NCI-H2196 treated with DMSO at 0.1 percent for 48 hours (cell line): ENCODE data around the gene MTMR8.
"Not testable (repeated sequence)": the region's sequence is repeated elsewhere in the genome, so short reads cannot be mapped to it uniquely, and the experiment has no call there.

Experiments used
- DNase-seq: peaks from one replicate; lab custom pipeline; 2025; ENCODE audit not compliant: unreplicated experiment; lab: John Stamatoyannopoulos, UW

The MTMR8 gene

DNA sequence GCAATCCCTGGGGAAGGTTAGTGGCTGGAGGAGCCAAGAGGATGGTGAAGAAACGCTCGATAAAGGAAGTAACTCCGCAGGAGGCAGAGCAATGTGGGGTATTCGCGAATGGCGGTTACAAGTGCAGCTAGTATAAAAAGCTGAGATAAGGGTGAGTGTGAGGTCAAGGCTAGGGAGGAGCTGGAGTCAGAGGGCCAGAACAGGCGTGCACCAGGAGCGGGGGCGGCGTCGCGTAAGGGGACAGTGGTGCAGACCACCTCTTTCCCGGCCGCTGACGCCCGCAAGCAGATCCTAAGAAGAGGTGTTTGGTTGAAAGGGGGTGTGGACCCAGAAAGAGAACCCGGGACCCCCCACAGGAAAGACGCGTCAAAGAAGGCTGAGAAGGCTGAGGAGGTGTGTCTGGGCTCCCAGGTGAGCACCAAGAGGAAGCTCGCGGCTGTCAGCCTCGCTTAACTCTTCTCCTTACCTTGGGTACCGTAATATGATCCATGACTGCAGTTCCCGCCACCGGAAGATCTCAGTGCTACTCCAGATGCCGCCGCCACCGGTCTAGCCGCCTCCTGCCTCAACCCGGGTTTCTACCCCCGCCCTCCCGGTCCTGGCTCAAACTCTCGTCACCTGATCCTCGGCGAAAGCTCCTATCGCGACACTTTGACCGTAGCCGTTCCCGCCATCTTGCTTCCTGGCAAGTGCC lies at the start of gene MTMR8:
MTMR8 (minus strand) TSS at position 579 of the 694 bp plus-strand sequence; CDS start at position 490, 89 bp downstream.
- peak; percentile 37 for DNase-seq

DNA sequence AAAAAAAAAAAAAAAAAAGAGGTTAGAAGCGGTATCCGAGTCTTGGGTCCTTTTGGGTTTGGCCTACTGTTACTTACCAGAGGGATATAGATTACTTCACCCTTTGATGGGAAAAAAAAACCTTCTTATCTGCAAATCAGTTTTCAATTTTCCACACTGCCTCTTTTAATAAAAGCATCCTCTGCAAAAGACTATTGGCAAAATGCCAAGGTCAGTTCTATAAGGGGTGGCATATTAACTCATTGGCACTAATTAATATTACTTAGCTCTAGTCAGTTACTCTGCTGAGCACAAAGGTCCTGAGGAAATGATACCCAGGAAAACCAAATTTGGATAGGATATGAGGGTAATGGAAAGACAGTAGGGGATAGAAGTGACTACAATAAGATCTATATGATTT lies 44.3 kb upstream of the MTMR8 start:
- DNase-seq: no peak

DNA sequence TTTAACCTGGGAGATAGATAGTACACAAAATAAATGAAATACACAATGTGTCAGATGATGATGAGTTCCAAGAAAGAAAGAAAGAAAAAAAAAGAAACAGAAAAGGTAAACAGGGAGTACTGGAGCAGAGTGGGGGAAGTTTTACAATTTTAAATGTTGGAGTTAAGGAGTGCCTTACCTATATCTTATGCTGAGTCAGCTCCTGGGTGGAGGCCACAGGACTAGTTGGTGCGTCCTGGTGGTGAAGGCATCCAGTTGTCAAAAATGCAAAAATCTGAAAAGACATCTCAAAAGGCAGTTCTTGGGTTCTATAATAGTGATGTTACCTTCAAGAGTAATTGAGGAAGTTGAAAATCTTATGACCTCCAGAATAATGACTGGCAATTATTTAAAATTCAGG lies 42.4 kb upstream of the MTMR8 start:
- DNase-seq: no peak

DNA sequence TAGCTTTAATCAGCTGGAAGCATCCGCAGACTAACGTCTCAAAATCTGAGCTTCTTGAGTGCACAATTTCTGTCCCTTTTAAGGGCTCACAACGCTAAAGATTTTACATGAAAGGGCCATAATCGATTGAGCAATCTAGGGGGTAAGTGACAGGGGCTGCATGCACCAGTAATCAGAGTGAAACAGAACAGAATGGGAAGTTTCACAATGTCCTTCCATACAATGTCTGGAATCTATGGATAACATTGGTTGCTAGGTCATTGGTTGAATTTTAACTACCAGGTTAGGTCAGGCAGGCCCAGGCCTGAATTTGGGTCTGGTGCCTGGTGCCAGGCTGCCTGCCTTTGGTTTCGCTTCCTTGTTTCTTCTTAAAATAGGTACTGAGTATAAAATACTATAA lies 42.0 kb upstream of the MTMR8 start:
- DNase-seq: no peak

DNA sequence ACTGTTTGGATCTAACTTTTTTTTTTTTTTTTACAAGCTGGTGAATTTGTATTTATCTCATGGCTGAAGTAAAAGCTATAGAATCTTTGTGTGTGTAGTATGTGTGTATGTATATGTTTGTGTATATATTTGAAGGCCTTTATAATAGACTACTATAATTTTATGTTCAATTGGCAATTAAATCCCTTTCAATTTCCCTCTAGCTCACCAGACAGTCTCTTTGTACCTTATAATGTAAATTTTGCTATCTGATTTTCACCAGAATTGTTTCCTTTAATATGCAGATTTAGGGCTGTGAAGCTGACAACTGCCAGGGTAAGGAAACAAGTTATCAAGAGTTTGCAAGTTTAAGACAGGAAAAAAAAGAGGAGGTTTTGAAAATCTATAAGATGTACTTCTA lies 33.1 kb upstream of the MTMR8 start:
- DNase-seq: no peak

DNA sequence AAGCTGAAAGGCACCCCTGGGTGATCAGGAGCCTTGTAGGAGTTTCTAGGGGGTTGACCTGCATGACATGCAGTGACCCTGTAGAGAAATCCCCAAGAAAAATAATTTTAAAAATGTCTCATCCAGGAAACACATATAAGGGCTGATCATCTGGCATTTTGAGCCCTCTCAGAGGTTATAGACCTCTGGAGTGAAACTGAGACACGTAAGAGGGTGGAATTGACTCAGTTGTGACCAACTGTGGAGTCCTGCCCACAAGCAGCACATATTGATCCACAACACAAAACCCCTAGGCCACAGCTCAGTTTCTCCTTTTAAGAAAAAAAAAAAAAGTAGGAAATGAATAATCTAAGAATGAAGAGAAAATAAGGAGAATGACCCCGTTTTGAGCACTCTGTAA lies 32.5 kb upstream of the MTMR8 start:
- no peak for DNase-seq

DNA sequence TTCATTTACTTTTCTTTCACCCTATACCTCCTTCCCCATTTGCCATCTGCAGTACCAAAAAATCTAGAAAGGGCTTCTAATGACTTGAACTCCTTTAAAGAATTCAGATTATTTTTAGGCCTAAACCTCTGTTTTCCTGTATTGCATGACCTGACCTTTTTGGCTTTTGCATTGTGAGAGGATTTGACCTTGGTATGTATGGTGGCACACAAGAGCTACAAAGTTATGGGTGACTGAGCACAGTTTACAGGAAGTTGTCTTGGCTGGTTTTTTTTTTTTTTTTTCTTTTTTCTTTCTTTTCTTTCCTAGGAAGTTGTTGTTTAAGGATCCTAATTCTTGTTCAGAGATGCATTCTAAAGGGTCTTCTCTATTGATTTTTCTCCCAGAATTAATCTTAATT lies 32.0 kb upstream of the MTMR8 start:
- DNase-seq: no peak

DNA sequence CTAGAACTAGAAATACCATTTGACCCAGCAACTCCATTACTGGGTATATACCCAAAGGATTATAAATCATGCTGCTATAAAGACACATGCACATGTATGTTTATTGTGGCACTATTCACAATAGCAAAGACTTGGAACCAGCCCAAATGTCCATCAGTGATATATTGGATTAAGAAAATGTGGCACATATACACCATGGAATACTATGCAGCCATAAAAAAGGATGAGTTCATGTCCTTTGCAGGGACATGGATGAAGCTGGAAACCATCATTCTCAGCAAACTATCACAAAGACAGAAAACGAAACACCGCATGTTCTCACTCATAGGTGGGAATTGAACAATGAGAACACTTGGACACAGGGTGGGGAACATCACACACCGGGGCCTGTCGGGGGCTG lies 14.5 kb upstream of the MTMR8 start:
- DNase-seq: not testable (repeated sequence)

DNA sequence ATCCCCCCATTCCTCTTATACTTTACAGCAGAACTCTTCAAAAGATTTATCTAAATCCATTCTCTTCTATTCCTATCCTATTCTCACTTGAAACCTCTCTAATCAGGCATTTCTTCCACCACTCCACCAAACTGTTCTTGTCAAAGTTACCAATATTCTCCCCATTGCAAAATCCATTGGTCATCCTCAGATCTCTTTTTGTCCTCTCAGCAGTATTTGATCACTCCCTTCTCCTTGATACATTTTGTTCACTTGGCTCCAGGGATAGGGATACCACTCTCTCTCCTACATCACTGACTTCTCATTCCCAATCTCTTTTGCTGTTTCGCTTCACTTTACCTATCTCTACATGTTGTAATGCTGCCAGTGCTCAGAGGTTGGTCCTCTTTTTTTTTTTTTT lies 2.8 kb upstream of the MTMR8 start:
- DNase-seq: no peak

DNA sequence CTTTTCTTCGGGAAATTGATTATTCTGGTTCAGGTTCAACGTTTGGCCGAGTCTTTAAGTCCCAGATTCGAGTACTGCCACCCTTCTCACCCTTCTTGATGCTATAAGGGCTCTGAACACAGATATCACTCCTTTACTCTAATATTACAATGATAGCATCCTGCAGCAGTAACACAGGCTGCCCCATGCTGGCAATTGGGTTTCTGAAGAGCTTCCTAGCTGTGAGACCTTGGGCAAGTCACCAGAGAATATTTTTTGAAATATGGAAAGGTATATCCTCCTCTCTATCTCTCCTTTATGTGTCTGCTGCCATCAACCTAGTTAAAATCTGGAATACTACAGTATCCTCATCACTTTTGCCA lies 297 bp upstream of the MTMR8 start:
- DNase-seq: no peak

DNA sequence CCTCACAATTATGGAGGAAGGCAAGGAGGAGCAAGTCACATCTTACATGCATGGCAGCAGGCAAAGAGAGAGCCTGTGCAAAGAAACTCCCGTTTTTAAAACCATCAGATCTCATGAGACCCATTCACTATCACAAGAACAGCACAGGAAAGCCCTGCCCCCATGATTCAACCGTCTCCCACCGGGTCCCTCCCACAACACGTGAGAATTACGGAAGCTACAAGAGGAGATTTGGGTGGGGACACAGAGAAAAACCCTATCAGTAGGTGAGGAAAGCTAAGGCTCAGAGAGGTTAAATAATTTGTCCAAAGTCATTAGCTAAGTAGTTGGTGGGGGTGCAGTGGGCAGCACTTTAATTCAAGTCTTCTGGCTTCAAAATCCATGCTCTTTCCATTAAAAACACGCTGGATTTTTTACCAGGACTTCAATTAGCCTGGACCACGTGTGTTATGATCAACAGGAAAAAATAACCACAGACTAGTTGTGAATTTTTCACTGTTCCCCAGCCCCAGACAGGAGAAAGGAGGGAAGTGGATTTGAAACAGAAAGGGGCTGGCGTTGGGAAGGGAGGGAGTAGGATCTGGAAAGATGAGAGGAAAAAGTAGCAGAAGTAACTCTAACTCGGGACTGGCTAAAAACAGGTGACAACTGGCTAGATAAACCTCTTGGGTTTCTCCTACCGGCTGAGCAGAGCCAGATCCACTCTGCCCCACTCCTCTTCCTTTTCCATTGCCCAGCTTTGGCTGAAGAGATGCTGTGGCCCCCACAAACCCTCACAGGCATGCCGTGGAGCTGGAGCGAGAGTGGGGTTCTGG lies 986 bp downstream of the MTMR8 start:
- no peak for DNase-seq

DNA sequence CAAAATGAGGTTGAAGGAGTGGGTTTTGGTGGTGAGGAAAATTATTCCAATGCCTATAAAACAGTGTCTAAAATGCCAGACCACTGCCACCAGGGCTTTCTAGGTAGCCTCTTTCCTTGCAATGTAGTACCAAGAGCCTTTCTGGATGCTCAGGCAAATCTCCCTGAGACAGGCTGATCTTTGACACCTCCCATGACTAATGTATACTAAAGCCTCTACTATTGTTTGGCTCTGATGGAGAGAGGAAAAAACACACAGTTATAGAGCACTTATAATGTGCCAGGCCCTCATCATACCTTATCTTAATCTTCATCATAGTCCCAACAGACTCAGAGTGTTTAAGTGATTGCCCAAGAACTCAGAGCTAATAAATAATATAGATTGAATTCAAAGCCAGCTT lies 5.8 kb downstream of the MTMR8 start:
- no peak for DNase-seq

DNA sequence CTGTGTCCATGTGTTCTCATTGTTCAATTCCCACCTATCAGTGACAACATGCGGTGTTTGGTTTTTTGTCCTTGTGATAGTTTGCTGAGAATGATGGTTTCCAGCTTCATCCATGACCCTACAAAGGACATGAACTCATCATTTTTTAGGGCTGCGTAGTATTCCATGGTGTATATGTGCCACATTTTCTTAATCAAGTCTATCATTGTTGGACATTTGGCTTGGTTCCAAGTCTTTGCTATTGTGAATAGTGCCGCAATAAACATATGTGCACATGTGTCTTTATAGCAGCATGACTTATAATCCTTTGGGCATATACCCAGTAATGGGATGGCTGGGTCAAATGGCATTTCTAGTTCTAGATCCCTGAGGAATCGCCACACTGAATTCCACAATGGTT lies 14.5 kb downstream of the MTMR8 start:
- not testable (repeated sequence) for DNase-seq

DNA sequence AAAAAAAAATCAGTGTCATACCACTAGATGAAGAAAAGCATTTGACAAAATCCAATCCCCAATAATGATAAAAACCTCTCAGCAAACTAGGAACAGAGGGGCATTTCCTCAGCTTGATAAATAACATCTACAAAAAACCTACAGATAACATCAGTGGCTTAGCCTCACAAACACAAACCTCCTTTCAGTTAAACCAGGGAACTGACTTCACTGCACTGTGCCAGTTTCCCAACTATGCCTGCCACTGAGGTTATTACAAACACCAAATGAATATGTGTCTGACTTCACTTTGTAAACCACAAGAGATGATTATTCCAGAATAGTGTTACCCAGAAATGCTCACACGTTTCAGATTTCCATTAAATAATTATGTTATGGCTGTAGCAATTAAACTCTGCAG lies 15.3 kb downstream of the MTMR8 start:
- no peak for DNase-seq

DNA sequence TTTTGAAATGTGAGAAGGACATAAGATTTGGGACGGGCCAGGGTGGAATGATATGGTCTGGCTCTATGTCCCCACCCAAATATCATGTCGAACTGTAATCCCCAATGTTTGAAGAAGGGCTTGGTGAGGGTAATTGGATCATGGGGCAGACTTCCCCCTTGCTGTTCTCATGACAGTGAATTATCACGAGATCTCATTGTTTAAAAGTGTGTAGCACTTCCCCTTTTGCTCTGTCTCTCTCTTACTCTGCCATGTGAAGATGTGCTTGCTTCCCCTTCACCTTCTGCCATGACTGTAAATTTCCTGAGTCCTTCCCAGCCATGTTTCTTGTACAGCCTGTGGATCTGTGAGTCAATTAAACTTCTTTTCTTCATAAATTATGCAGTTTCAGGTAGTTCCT lies 17.5 kb downstream of the MTMR8 start:
- DNase-seq: no peak

DNA sequence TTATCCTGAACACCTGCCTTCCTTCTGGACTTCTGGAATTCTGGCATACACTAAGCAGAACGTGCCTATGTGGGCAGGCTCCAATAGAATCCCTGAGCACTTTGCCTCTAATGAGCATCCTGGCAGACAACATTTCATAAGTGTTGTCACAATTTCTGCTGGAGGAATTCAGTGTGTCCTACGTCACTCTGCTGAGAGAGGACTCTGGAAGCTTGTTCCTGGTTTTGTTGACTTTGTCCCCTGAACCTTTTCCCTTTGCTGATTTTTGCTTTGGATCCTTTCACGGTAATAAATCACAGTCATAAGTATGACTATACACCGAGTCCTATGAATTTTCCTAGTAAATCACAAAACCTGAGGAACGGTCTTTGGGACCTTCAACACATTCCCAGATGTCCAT lies 43.2 kb downstream of the MTMR8 start:
- DNase-seq: no peak

DNA sequence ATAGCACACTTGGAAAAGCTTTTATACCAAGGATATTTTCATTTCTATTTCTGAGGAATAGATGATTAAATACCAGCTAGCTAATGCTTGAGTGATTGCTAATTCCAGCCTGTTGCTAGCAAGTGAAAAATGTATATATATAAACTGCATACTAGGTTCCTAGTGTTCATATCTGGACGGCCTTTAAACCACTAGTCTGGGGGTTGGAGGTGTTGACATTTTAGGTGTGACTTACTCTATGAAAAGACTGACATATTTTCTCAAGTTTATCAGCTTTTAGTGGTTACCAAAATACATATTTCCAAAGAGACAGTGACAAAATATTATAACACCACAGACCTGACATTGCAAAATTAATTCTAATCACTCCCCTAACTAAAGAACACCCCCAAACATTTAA lies 44.7 kb downstream of the MTMR8 start:
- no peak for DNase-seq

DNA sequence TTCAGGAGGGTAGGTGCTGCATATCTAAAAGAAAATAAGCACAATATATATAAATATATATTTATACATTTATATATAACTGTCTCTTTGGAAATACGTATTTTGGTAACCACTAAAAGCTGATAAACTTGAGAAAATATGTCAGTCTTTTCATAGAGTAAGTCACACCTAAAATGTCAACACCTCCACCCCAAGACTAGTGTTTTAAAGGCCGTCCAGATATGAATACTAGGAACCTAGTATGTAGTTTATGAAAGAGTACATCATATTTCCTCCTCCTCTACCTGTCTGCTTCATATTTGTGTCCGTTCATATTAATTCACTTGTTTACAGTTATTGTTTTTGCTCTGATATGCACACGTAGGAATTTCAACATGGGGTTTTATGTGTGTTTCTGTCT lies 45.2 kb downstream of the MTMR8 start:
- DNase-seq: no peak

DNA sequence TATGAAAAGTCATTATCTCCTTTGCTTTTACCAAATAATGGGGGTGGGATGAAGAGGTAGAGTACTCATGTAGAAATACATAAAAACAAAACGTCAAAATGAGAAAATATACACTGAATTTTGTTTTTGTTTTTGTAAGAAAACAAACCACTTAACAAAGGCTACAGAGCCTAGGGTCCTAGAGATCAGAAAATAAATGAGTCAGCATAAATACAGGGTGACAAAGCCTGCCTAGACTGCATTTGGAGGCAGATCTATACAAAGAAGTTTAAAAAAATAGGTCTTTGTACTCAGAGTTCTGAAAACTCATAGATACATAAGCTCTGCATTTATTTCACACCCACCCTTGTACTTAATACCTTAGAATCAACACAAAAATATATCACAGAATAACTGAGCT lies 52.4 kb downstream of the MTMR8 start:
- no peak for DNase-seq

DNA sequence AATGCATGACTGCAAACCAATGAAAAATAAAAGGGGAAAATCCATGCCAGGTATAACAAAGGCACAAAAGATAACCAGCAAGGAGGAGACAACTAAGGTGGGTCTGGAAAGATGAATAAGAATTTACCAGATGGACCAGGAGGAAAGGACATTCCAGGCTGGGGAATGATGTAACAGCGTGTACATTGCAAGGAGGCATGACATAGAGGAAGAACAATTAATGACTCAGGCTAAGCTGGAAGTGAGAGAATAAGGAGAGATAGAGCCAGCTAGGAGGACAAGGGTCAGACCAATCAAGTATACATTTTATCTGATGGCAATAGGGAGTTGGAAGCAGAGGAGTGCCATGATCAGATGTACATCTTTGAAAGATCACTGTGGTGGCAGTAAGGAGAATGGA lies 57.0 kb downstream of the MTMR8 start:
- DNase-seq: no peak

DNA sequence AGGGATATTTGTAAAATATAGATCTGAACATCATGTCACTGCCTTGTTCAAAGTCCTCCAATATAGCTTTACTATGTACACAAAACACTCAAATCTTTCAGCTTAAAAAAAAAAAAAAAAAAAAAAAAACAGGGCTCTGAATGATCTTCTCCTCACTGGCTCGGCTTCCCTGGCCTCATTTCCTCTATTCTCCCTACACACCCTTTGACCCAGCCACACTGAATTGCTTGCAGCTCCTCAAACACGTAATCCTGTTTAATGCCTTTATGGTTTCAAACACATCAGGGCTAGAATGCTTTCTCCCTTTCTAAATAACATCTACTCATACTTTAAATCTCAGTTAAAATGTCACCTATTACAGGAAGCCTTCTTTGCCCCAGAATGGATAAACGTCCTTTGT lies 60.8 kb downstream of the MTMR8 start:
- DNase-seq: no peak

DNA sequence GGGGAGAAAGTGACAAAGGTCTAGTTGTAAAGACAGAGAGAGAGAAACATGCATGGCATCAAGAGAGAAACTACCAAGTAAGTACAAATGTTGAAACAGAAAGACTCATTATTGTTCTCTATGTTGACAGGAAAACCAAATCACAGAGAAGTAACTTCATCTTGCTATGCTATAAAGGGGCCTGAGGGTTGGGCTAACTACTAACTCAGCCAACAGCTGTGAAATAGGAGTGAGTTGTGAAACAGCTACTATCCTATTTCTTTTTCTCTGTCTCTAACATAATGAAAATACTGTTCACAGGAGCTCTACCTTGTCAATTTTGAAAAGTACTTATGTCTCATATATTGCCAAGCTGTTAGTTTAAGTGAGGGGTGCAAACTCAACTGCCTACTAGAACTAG lies 65.0 kb downstream of the MTMR8 start:
- DNase-seq: no peak

DNA sequence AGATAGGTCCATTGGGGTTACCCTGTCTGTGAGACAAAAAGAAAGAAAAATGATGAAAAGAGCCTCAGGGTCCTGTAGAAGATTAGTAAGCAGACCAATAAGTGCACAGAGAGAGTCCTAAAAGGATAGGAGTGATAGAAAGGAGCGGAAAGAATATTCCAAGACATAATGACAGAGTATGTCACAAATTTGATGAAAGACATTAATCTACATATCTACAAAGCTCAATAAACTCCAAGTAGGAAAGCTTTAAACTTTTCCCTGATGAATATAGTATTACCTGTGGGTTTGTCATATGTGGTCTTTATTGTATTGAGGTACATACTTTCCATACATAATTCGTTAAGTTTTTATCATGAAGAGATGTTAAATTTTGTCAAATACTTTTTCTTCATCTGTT lies 73.7 kb downstream of the MTMR8 start:
- DNase-seq: no peak
